DMS79 (cell line): Measurements from ENCODE around the gene NEURL2.

Experiments
- DNase-seq: peaks from one replicate; lab custom pipeline; 2025; lab: John Stamatoyannopoulos, UW

NEURL2 gene

DNA sequence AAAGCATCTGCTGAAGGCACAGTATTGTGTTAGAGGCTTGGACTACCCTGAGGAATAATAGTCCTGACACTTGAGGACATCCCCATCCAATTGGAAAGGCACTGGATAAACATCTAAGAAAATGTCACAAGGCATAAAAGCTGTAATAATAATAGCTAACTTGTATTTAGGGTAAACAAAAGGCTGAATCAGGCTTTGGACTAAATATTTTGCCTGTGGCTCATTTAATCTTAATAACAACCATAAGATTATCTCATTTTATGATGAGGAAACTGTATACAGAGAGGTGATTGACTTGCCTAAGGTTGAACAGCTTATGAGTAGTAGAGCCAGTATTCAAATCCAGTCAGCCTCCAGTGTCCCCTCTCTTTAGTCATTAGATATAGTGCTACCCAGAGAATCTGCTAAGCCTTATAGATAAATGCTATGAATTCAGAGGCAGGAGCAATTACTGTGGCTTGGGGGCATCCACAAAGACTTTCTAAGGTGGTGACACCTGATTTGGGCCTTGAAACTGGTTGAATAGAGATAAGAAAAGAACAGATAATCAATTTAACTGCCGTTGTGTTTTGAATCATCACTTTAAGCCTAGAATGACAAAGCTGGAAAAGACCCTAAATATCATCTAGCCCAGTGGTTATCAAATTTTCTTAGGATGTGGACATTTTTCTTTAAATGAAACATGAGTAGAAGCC is 17.5 kb downstream of the NEURL2 start:
- no peak for DNase-seq

DNA sequence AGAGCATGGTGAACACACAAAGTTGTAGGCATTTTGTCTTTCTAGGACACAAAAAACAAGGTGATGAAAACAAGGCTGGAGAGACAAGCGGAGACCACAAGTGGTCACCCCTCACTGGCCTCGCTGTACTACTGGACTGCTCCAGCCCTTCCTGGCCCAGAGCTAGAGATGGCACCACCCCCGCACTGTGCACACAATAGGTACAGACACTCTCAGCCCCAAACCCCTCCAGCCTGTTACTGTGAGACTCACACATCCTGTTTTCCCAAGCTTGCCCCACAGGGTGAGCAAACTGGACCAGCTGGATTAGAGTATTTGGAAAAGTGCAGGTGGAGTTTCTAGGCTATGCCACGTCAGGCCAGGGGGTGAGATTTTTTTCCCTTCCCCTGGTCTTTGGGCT is 18.4 kb downstream of the NEURL2 start:
- no peak for DNase-seq

DNA sequence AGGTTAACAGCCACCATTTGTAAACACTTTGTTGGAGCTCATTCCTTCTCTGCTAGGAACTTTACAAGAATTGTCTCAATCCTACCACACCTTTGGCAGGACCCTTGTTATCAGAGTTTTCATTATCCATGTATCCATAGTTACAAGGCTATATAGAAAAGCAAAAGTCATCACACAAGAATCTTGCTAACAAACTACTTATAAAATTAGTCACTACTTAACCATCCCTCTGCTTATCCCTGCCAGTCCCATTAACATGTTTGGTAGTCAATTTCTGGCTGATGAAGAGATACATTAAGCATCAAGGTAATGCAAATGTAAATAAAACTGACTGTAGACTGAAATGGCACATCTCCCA is 23.2 kb downstream of the NEURL2 start:
- DNase-seq: no peak

- no peak for DNase-seq
These were observed 23.7 kb downstream of the NEURL2 start for GRCh38 chr20:45867136-45867818.

GRCh38 chr20:45866454-45866853 is 24.6 kb downstream of the NEURL2 start:
- DNase-seq: no peak

- DNase-seq: no peak
These were observed 27.2 kb downstream of the NEURL2 start for GRCh38 chr20:45863543-45864470.

DNA sequence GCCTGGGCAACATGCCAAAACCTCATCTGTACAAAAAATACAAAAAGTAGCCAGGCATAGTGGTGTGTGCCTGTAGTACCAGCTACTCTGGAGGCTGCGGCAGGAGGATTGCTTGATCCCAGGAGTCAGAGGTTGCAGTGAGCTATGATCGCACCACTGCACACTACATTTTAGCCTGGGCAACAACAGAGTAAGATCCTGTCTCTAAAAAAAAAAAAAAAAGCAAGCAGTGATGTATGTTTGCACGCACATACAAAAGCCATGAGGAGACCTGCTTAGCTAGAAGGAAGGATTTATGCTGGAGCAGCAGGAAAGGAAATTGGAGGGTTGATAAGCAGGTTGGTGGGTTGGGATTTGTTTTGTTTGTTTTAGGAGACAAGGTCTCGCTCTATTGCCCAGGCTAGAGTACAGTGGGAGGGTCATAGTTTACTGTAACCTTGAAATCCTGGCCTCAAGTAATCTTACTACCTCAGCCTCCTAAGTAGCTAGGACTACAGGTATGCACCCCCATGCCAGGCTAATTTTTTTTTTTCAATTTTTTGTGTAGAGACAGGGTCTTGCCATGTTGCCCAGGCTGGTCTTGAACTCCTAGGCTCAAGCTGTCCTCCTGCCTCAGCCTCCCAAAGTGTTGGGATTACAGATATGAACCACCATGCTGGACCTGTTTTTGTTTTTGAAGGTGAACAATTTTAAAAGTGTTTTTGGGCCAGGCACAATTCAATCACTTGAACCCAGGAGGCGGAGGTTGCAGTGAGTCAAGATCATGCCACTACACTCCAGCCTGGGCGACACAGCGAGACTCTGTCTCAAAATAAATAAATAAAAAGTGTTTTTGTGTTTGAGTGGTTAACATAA is 29.6 kb downstream of the NEURL2 start:
- no peak for DNase-seq

GRCh38 chr20:45860560-45861220 is 30.3 kb downstream of the NEURL2 start:
- DNase-seq: no peak

DNA sequence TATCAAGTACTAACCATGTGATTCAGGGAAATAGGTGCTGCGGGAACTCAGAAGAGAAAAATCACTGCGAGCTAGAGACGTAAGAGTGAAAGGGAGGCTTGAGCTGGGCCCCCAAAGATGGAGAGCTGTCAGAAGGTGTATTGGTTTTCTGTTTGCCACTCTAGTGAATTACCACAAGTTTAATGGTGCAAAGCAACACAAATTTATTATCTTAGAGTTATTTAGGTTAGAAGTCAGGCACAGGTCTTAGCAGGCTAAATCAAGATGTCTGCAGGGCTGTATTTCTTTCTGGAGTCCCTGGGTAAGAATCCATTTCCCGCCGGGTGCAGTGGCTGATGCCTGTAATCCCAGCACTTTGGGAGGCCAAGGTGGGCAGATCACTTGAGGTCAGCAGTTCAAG is 31.1 kb downstream of the NEURL2 start:
- no peak for DNase-seq

DNA sequence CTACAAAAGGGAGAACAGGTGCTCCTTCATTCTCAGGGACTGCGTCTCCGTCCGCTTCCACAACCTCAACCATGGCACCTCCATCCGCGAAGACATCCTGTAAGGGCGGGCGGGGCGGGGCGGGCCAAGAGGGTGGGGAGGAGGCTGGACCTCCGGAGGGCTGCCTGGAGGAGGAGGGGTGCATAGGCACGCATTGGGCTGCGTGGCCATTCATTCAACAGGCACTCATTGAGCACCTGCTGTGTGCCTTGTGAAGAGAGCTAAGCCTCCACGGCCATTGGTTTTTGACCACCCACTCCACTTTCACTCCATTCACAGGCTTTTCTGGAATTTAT is 33.2 kb downstream of the NEURL2 start:
- DNase-seq: peak; percentile 22

DNA sequence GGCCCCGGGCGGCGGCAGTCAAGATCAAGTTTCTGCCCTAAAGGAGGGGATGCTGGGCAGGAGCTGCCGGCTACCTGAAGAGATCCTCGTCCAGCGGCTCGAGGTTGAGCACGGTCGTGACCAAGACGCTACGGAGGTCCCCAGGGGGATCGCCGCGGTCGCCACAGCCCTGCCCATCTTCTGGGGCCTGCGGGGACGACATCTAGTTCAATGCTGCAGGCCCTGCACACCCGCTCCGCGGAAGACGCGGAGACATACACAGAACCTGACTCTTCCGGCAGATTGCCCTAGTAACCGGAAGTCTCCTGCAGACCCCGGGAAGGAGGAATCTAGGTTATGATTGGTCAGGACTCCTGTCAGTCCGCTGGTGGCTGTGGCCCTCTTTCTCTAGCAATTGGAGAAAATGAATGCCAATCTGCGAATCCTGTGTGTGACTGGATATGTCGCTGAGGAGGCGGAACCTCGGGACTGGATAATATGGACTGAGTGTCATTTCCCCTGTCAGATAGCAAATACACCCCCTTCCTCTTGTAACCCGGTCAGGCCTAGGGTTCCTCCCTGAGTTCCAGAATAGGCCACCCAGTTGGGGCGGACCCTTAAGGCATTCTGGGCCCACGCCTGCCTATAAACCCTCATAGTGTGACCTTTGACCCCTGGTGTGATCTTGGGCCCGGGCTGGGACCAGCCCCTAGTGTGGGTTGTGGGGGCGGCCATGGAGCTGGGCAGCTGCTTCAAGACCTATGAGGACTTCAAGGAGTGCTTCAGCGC is 33.7 kb downstream of the NEURL2 start, which contains the start of the genes ACOT8 and ZSWIM3:
Gene ACOT8, minus strand, starts transcription at position 279 of the 768 bp plus-strand sequence. Its CDS starts 77 bp downstream, at position 202.
Gene ZSWIM3, plus strand, starts transcription at position 501 of the 768 bp plus-strand sequence. Its CDS starts 212 bp downstream, at position 713.
- DNase-seq: peak; percentile 91

DNA sequence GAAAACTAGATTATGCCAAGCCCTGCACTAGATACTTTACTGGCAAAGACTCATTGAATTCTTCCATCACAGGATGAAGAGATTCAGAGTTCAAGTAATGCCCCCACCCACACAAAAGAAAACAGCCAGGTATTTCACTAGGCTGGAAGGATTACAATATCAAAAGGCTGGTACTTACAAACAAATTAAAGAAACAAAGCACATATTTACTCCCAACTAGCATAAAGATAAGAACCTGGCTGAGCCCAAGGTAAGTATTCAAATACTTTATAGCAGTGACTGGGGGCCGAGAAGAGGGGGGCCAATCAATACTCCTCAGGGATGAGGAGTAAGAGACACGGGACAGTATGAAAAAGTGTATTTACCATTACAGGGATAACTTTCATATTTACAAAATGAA is 37.5 kb downstream of the NEURL2 start:
- DNase-seq: no peak

DNA sequence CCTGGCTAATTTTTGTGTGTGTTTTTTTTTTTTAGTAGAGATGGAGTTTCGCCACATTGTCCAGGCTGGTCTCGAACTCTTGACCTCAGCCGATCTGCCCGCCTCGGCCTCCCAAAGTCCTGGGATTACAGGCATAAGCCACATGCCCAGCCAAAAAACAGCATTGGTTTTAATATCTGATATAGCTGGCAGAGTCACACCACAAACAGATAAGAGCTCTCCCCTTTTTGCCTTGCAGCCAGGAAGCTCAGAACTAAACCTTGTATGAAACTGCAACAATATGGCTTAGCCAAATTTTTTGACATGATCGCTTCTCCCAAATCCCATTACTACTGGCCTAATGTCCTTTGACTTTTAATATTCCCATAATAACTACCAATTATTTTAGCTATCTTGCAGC is 38.7 kb downstream of the NEURL2 start:
- DNase-seq: no peak

- DNase-seq: no peak
These were observed 39.5 kb downstream of the NEURL2 start for GRCh38 chr20:45851501-45851900.

GRCh38 chr20:45850926-45851325 is 40.1 kb downstream of the NEURL2 start:
- DNase-seq: no peak

- no peak for DNase-seq
These were observed 40.8 kb downstream of the NEURL2 start for GRCh38 chr20:45850238-45850637.

DNA sequence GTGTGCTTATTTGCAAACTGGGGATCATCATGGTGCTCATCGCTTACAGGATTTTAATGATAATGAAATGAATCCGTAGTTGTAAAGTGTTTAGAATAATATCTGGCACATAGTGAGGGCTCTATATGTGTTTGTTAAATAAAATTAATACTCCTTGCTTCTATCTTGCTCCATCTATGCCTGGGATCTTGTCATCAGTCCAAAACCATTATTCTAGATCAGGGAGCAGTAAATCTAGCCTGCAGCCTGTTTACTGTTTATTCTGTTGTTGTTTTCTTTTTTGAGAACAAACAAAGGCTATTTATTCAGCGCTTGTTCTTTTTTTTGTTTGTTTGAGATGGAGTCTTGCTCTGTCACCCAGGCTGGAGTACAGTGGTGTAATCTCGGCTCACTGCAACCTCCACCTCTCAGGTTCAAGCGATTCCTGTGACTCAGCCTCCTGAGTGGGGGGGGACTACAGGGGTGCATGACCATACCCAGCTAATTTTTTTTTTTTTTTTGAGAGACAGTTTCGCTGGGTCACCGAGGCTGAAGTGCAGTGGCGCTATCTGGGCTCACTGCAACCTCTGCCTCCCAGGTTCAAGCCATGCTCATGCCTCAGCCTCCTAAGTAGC is 41.9 kb downstream of the NEURL2 start:
- DNase-seq: no peak

DNA sequence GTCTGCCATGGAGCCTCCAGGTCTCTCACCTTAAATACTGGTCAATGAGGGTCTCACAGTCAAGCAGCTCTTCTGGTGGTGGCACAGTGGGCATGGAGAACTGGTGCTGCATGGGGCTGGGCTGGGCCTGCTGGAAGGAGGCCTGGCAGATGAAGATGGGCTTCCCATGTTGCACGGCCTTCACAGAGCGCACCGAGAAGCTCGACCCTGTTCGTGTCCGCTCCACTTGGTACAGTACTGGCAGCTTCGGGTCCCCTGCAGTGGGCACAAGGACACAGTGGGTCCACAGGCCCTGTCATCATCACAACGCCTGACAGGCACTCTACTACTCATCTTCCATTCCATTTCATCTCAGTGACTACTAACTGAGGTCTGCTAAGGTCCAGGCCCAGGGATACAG is 42.6 kb downstream of the NEURL2 start:
- DNase-seq: no peak

DNA sequence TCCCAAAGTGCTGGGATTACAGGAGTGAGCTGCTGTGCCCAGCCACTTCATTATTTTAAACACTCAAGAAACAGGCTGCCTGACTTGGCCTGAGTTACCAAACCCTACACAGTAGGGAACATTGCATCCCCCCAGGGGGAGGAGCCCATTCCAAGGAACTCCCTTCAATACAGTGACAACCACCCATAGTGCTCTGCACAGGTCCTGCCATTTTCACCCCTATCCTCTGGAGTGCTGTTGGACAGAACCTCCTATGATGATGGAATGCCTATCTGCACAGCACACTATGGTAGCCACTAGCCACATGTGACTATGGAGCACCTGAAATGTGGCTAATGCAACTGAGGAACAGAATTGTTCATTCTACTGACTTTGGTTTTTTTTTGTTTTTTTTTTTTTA is 45.6 kb downstream of the NEURL2 start:
- DNase-seq: no peak

DNA sequence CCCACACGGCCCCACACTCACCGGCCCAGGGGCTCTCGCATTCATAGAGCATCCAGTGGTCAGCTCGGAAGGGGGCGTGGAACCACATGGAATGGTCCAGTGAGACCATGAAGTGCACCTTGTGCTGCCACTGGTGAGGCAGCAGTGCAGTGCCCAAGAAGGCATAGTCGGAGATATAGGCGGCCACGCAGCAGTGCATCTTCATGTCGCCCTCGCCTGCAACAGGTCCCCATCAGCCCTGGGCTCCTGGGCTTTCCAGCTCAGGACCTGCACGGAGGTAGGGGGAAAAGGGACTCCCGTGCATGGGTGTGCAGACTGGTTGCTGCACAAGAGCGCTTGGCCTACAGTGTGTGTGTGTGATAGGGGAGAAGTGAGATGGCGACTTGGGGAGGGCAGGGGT is 47.5 kb downstream of the NEURL2 start:
- DNase-seq: no peak
